ENCODE data around the gene DLG1. TPM values are rescaled to one million over a fixed set of nuclear protein-coding genes. Genes with fewer than 3 reads are reported as not detected.

The DLG1 gene
- total RNA-seq, 4 donors from 2014 or later = 134 to 211 (median 152) TPM

DNA sequence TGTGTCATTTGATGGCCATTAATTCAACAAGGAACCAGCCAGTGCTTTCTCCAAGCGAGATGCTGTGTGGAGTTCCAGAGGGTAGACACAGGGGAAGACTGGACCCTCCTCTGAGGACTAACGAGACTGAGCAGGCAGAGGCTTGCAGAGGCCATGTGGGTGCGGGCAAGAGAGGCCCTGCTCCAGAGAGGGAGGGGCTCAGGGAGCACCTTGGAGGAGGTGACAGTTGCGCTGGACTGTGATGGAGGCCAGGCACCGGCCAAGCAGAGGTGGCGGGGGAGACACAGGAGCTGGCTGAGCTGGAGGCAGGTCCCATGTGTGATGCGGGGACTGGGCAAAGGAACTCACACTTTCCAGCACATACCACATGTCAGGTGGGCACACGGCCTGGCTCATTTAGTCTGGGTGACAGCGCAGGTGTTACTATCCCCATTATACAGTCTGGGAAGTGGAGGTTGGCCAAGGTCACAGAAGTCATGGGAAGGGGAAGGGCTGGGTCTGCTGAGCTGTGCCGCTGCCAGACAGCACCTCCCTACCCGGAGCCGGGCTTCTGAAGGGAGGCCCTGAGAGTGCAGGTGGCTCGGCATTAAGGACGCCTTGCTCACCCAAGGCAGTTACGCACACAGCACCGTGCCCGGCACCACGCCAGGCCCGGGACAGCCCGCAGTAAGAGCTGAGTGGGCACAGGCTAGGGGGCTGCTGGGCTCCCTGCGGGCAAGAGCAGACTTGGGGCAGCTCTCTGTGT lies 272.5 kb downstream of the DLG1 start:
- no peak overlapping the region for H3K4me3 ChIP-seq
- peaks cover 5 to 19% (median 16%) of the 10 kb centered on the region in 4 donors for H3K4me1 ChIP-seq
- in situ Hi-C loops (cut with MboI; ENCODE audit: low pct_ligation_motif_present in 1 of 4, low pct_unique_long_range_greater_than_20kb in 1 of 4, low sequenced_read_pairs in 3 of 4) = no loop called here
- 94% methylated on average over 18 of the region's 21 CpGs; no CpG with 5 or more reads in 1 of the 2 donors for WGBS, 2 donors (ENCODE audit: low coverage in 1 of 2)
- DNase-seq = no peak
- TF ChIP-seq, protein P1, sequence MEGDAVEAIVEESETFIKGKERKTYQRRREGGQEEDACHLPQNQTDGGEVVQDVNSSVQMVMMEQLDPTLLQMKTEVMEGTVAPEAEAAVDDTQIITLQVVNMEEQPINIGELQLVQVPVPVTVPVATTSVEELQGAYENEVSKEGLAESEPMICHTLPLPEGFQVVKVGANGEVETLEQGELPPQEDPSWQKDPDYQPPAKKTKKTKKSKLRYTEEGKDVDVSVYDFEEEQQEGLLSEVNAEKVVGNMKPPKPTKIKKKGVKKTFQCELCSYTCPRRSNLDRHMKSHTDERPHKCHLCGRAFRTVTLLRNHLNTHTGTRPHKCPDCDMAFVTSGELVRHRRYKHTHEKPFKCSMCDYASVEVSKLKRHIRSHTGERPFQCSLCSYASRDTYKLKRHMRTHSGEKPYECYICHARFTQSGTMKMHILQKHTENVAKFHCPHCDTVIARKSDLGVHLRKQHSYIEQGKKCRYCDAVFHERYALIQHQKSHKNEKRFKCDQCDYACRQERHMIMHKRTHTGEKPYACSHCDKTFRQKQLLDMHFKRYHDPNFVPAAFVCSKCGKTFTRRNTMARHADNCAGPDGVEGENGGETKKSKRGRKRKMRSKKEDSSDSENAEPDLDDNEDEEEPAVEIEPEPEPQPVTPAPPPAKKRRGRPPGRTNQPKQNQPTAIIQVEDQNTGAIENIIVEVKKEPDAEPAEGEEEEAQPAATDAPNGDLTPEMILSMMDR (IDR thresholded peaks at IDR 0.05) = no peak
- TF ChIP-seq EP300 (IDR thresholded peaks at IDR 0.05; ENCODE audit: low read depth) = no peak
- TF ChIP-seq POLR2A (IDR thresholded peaks at IDR 0.05) = no peak
- no peak for TF ChIP-seq POLR2AphosphoS5 (IDR thresholded peaks at IDR 0.05)
- no peaks in the 10 kb centered on the region for H3K36me3 ChIP-seq
- H3K27me3 ChIP-seq = peaks cover 9% of the 10 kb centered on the region
- H3K27ac ChIP-seq = no peak overlapping the region
- intact Hi-C loops (cut with DNase I; ENCODE audit: low total_unique reads) = no loop called here
- H3K9me3 ChIP-seq = no peaks in the 10 kb centered on the region

DNA sequence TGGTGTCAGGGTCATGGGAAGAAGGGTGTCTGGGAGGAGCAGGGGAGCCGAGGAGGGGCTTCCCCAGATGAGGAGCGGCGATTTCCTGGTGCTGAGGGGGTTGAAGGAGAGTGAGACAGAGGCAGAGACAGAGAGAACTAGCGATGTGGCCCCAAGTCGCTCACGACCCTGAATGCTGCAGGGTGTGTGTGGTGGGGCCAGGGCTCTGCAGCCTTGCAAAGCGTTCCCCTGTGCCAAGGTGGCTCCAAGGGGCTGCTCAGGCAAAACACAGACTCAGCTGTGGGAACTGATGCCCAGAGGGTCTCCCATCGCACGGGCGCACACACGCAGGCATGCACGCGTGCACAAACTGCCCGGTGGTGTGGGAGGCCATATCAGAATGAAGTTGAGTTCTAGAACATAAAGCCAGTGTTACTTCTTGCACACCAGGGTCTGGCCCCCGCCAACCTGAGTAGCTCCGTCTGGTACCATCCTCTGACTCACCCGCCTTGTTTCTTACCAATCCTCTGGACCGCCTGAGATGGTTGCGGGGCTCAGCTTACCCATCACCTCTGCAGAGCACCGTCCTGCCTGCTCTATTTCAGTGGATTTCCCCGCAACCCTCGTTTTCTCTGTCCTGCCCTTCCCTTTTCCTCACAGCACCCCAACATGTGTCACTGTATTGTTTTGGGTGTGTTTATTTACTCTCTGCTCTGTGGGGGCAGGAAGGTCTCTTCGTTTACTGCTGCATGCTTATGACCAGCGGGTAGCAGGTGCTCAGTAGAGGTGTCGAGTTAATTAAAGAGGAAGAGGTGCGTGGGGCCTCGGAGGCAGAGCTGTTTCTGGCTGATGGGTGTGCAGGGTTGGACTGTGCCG lies 273.3 kb downstream of the DLG1 start:
- 89% methylated on average over 15 to 28 of the region's 28 CpGs for WGBS, 2 donors (ENCODE audit: low coverage in 1 of 2)
- intact Hi-C loops (cut with DNase I; ENCODE audit: low total_unique reads) = no loop called here
- Histone ChIP-seq H3K27me3 (peaks cover 9% of the 10 kb centered on the region), H3K27ac (no peak overlapping the region), H3K4me3 (no peak overlapping the region), H3K9me3 (no peaks in the 10 kb centered on the region), H3K36me3 (no peaks in the 10 kb centered on the region), H3K4me1 (peaks cover 5 to 16% (median 15%) of the 10 kb centered on the region in 4 donors)
- no peak for DNase-seq
- in situ Hi-C loops (cut with MboI; ENCODE audit: low pct_ligation_motif_present in 1 of 4, low pct_unique_long_range_greater_than_20kb in 1 of 4, low sequenced_read_pairs in 3 of 4) = no loop called here
- TF ChIP-seq POLR2A (IDR thresholded peaks at IDR 0.05) = no peak
- TF ChIP-seq, protein P1 (IDR thresholded peaks at IDR 0.05) = no peak
- TF ChIP-seq POLR2AphosphoS5 (IDR thresholded peaks at IDR 0.05) = no peak
- no peak for TF ChIP-seq EP300 (IDR thresholded peaks at IDR 0.05; ENCODE audit: low read depth)

DNA sequence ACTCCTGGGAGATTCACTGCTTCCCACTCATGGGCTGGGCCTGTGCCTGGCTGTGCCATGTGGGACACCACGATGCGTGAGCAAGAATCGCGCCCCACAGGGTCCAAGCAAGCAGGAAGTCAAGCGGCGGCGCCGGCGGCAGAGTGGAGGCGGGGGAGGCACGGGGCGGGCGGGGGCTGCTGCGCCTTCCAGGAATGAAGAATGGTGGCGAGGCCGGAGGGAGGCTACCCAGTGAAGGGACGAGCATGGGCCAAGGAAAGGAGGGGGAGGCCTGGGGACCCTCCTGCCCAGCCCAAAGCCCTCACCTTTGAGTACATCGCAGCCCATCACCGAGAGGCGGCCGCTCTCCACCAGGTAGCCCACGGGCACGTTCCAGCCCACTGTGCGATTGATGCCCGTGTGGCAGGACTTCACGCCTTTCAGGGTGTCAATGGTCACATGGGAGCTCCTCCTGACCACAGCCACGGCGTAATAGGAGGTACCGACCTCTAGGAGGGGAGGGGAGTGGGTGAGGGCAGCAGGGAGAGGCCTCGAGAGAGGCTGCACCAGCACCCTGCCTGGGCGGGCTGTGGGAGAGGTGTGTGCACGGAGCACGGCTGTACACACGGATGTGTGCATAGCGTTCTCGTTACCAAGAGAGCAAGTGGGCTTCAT lies 274.3 kb downstream of the DLG1 start:
- no peak for DNase-seq
- TF ChIP-seq POLR2AphosphoS5 (IDR thresholded peaks at IDR 0.05) (no peak), POLR2A (IDR thresholded peaks at IDR 0.05) (no peak)
- TF ChIP-seq, protein P1 (IDR thresholded peaks at IDR 0.05) = no peak
- H3K36me3 ChIP-seq = no peaks in the 10 kb centered on the region
- no peaks in the 10 kb centered on the region for H3K9me3 ChIP-seq
- WGBS, 2 donors (ENCODE audit: low coverage in 1 of 2) = 87% methylated on average over 33 of the region's 36 CpGs; no CpG with 5 or more reads in 1 of the 2 donors
- no peak overlapping the region for H3K27ac ChIP-seq
- intact Hi-C loops (cut with DNase I; ENCODE audit: low total_unique reads) = no loop called here
- H3K27me3 ChIP-seq = peaks cover 3% of the 10 kb centered on the region
- H3K4me3 ChIP-seq = no peak overlapping the region
- in situ Hi-C loops (cut with MboI; ENCODE audit: low pct_ligation_motif_present in 1 of 4, low pct_unique_long_range_greater_than_20kb in 1 of 4, low sequenced_read_pairs in 3 of 4) = no loop called here
- H3K4me1 ChIP-seq = peaks cover 3 to 7% (median 6%) of the 10 kb centered on the region in 4 donors

Data from transverse colon (tissue), 4 donors.